Measurements from ENCODE around the gene UMODL1.

DNA sequence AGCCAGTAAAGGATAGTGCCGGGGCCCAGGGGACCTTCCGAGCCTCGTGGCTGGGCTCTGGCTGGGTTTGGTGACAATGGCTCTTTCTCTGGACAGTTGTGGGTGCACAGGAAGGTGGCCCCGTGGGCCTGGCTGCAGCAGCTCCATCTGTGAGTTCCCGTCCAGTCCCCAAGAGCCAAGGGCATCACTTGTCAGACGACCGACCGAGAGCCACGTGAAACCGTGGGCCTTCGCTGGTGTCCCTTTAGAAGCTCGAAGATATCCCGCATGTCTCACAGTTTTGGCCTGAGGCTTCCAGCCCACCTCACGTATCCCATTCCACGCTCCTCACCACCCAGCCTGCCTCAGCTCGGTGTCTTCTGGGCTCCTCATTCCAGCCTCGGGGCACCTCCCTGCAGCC lies 27.2 kb upstream of the UMODL1 start:
- TF ChIP-seq, protein P1, sequence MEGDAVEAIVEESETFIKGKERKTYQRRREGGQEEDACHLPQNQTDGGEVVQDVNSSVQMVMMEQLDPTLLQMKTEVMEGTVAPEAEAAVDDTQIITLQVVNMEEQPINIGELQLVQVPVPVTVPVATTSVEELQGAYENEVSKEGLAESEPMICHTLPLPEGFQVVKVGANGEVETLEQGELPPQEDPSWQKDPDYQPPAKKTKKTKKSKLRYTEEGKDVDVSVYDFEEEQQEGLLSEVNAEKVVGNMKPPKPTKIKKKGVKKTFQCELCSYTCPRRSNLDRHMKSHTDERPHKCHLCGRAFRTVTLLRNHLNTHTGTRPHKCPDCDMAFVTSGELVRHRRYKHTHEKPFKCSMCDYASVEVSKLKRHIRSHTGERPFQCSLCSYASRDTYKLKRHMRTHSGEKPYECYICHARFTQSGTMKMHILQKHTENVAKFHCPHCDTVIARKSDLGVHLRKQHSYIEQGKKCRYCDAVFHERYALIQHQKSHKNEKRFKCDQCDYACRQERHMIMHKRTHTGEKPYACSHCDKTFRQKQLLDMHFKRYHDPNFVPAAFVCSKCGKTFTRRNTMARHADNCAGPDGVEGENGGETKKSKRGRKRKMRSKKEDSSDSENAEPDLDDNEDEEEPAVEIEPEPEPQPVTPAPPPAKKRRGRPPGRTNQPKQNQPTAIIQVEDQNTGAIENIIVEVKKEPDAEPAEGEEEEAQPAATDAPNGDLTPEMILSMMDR (IDR thresholded peaks at IDR 0.05; ENCODE audit: poor library complexity): no peak
- TF ChIP-seq EZH2 (IDR thresholded peaks at IDR 0.05; ENCODE audit: borderline replicate concordance): no peak
